ENCODE results near the gene BAZ1B.
"Not testable (repeated sequence)": the region's sequence is repeated elsewhere in the genome, so short reads cannot be mapped to it uniquely, and the experiment has no call there.

The BAZ1B gene

DNA sequence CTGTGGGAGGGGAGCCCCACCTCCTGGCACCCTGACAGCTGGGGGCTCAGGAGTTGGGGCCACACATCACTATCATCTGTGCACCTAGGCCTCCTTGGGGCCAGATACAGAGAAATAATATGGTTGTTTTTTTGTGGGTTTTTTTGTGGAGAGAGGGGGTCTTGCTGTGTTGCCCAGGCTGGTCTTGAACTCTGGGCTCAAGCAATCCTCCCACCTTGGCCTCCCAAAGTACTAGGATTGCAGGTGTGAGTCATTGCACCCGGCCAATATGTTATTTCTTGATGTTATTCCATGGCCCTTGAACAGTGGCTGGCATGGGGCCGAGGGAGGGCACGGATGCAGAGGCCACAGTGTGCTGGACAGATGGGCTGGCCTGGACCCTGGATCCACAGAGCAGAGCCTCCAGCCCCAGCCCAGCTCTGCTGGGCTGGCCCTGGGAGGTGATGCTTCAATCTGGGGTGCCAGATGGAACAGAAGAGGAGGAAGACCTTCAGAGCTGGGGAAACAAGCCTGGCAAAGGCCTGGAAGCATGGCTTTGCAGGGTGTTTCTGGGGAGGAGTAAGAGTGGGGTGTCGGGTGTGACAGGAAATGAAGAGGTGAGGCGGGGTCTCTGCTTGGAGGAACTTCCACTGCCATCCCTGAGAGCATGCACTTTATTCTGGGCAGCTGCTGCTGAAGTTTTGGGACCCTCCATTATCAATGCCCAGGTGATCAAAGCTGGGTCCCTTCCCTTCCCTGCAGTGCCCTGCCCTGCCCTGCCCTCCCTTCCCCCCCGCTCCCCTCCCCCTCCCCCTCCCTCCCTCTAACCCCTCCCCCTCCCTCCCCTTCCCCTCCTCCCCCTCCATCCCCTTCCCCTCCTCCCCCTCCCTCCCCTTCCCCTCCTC is 92.2 kb downstream of the BAZ1B start:
- Histone ChIP-seq H3K4me1 (ENCODE audit: control insufficient read depth, insufficient read depth, low read length) (peaks cover 6% of the 10 kb centered on the region), H3K27me3 (ENCODE audit: control insufficient read depth, insufficient read depth, low read length) (no peaks in the 10 kb centered on the region), H3K9ac (ENCODE audit: low read depth, low read length) (no peak overlapping the region), H3K4me2 (ENCODE audit: low read length) (no peak overlapping the region), H3K4me3 (ENCODE audit: low read length) (no peak overlapping the region), H3K36me3 (ENCODE audit: insufficient read depth, low read length) (no peaks in the 10 kb centered on the region), H3K9me3 (replicated peaks; ENCODE audit: low read length) (no peaks in the 10 kb centered on the region)

DNA sequence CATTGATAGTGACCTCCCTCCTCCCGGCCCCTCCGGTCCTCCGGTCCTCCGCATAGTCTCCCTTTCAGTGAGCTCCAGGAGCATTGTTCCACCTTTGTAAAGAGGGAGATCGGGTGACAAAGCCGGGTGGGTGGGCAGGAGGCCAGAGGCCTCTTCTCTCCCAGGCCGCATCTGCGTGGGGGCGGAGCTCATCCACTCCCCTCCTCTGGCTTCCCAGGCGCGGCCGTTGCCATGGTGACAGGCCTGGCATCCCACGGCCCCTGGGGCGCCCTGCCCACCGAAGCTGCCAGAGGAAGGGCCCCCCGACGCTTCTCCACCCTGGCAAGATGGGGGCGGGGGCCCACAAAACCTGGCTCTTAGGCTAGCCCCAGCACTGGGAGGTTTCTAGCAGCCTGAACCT is 92.9 kb downstream of the BAZ1B start:
- Histone ChIP-seq H3K4me3 (ENCODE audit: low read length) (no peak overlapping the region), H3K36me3 (ENCODE audit: insufficient read depth, low read length) (no peaks in the 10 kb centered on the region), H3K27me3 (ENCODE audit: control insufficient read depth, insufficient read depth, low read length) (no peaks in the 10 kb centered on the region), H3K9me3 (replicated peaks; ENCODE audit: low read length) (no peaks in the 10 kb centered on the region), H3K9ac (ENCODE audit: low read depth, low read length) (no peak overlapping the region), H3K4me2 (ENCODE audit: low read length) (no peak overlapping the region), H3K4me1 (ENCODE audit: control insufficient read depth, insufficient read depth, low read length) (peaks cover 6% of the 10 kb centered on the region)

DNA sequence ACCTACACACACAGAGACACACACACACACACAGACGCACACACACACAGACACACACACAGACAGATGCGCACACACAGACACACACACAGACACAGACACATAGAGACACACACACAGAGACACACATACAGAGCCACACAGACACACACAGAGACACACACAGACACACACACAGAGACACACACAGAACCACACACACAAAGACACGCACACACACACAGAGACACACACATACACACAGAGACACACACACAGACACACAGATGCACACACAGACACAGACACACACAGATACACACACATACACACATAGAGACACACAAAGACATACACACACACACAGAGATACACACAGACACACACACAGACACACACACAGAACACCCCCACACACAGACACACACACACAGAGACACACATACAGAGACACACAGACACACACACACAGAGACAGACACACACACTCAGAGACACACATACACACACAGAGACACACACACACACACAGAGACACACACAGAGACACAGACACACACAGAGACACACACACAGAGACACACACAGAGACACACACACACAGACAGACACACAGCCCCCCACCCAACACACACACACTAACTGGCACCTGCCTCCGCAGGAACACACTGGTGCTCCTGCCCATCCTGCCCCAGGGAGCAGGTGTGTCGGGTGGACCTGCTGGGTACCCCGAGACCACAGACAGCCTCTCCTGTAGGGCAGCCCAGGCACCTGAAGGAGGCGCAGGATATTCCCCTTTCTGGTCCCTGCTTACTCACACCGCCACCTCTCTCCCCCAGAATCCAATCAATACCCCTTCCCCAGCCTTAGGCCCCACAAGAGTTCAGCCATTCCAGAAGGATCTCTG is 93.9 kb downstream of the BAZ1B start:
- Histone ChIP-seq H3K9ac (ENCODE audit: low read depth, low read length) (no peak overlapping the region), H3K36me3 (ENCODE audit: insufficient read depth, low read length) (no peaks in the 10 kb centered on the region), H3K4me3 (ENCODE audit: low read length) (no peak overlapping the region), H3K4me2 (ENCODE audit: low read length) (no peak overlapping the region), H3K27me3 (ENCODE audit: control insufficient read depth, insufficient read depth, low read length) (peaks cover 7% of the 10 kb centered on the region), H3K4me1 (ENCODE audit: control insufficient read depth, insufficient read depth, low read length) (no peaks in the 10 kb centered on the region), H3K9me3 (replicated peaks; ENCODE audit: low read length) (no peaks in the 10 kb centered on the region)

DNA sequence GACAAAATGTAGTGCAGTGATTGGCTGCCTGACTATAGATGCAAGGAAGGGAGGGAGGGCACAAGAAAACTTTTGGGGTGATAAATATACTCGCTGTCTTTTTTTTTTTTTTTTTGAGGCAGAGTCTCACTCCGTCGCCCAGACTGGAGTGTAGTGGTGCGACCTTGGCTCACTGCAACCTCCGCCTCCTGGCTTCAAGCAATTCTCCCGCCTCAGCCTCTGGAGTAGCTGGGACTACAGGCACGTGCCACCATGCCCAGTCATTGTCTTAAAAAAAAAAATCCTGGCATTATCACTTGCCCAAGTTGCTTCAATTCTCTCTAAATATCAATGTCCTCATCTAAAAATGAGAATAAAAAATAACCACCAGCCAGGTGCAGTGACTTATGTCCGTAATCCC is 96.1 kb downstream of the BAZ1B start:
- no peak overlapping the region for H3K4me3 ChIP-seq (ENCODE audit: low read length)
- H3K9me3 ChIP-seq (replicated peaks; ENCODE audit: low read length): no peaks in the 10 kb centered on the region
- no peak overlapping the region for H3K4me2 ChIP-seq (ENCODE audit: low read length)
- H3K9ac ChIP-seq (ENCODE audit: low read depth, low read length): no peak overlapping the region
- no peaks in the 10 kb centered on the region for H3K4me1 ChIP-seq (ENCODE audit: control insufficient read depth, insufficient read depth, low read length)
- H3K36me3 ChIP-seq (ENCODE audit: insufficient read depth, low read length): no peaks in the 10 kb centered on the region
- peaks cover 8% of the 10 kb centered on the region for H3K27me3 ChIP-seq (ENCODE audit: control insufficient read depth, insufficient read depth, low read length)

DNA sequence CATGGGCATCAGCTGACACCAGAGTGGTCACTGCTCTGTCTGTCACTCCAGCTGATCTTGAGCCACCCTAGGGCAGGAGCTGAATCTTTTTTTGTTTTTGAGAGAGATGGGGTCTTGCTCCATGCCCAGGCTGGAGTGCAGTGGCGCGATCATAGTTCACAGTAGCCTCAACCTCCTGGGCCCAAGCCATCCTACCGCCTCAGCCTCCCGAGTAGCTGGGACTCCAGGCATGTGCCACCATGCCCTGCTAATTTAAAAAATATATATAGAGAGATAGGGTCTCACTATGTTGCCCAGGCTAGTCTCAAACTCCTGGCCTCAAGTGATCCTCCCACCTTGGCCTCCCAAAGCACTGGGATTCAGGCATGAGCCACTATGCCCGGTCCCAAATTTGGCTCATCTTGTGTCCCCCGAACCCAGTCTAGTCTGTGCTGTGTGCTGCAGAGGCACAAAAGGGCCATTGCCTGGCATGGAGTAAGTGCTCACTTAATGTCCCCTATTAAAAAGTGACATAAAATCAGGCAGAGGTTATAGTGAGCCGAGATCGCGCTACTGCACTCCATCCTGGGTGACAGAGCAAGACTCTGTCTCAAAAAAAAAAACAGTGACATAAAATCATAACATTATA is 96.6 kb downstream of the BAZ1B start:
- Histone ChIP-seq H3K36me3 (ENCODE audit: insufficient read depth, low read length) (no peaks in the 10 kb centered on the region), H3K4me3 (ENCODE audit: low read length) (no peak overlapping the region), H3K4me2 (ENCODE audit: low read length) (no peak overlapping the region), H3K4me1 (ENCODE audit: control insufficient read depth, insufficient read depth, low read length) (no peaks in the 10 kb centered on the region), H3K27me3 (ENCODE audit: control insufficient read depth, insufficient read depth, low read length) (peaks cover 8% of the 10 kb centered on the region), H3K9me3 (replicated peaks; ENCODE audit: low read length) (no peaks in the 10 kb centered on the region), H3K9ac (ENCODE audit: low read depth, low read length) (no peak overlapping the region)

DNA sequence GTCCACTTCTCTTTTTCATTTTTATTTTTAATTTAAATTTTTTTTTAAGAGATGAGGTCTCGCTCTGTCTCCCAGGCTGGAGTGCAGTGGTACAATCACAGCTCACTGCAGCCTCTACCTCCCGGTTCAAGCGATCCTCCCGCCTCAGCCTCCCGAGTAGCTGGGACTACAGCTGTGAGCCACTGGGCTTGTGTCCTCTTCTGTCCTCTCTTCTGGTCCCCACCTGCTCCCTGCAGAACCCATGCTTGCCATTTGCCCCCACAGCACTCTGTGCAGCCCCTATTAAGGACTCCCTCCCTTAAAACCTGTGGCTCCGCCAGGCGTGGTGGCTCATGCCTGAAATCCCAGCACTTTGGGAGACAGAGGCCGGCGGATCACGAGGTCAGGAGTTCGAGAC is 97.6 kb downstream of the BAZ1B start:
- Histone ChIP-seq H3K4me3 (ENCODE audit: low read length) (no peak overlapping the region), H3K4me2 (ENCODE audit: low read length) (peak overlapping the region; percentile 79), H3K36me3 (ENCODE audit: insufficient read depth, low read length) (no peaks in the 10 kb centered on the region), H3K9ac (ENCODE audit: low read depth, low read length) (no peak overlapping the region), H3K27me3 (ENCODE audit: control insufficient read depth, insufficient read depth, low read length) (peaks cover 8% of the 10 kb centered on the region), H3K9me3 (replicated peaks; ENCODE audit: low read length) (no peaks in the 10 kb centered on the region), H3K4me1 (ENCODE audit: control insufficient read depth, insufficient read depth, low read length) (no peaks in the 10 kb centered on the region)

DNA sequence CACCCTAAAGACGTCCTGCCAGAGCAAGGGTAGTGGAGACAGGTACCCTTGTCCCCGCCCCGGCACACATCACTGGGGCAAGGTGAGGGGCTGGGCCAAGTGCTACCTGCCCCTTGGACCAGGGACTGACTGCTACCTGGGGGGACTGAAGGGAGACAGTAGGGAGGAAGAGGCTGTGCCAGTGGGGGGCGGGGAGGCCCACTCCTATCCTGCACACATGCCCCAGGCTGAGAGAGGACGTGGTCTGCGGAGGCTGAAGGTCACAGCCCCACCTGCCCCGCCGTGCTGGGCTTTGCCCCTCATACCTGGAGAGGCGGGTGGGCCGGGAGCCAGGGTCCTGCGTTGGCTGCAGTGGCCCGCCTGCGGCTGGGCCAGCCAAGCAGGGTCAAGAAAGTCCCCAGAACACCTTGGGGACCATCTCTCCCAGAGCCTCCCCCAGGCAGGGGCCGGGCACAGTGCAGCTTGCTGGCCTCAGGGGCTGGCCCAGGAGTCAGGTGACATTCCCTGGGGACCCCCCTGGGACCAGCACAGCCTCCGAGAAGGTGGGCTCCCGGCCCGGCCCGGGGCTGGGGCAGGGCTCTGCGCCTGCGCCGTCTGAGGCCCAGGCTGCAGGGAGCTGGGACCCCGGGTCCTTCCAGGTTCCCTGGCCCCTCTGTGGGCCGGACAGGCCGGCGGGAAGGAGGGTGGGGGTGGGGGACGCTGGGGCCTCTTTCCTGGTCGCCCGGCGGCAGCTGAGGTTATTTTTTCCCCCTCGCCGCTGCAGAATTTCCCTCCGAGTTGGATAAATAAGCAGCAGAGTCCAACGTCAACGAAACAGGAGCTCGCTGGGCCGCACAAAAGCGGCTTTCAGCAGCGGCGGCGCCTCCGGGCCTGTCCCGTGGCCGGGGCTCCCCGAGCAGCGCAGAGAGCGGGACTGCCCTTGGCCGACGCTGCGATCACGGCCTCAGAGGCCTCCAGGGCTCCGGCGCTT is 98.3 kb downstream of the BAZ1B start:
- Histone ChIP-seq H3K36me3 (ENCODE audit: insufficient read depth, low read length) (no peaks in the 10 kb centered on the region), H3K9ac (ENCODE audit: low read depth, low read length) (peak overlapping the region; percentile 62), H3K4me3 (ENCODE audit: low read length) (peak overlapping the region; percentile 49), H3K4me1 (ENCODE audit: control insufficient read depth, insufficient read depth, low read length) (no peaks in the 10 kb centered on the region), H3K9me3 (replicated peaks; ENCODE audit: low read length) (no peaks in the 10 kb centered on the region), H3K4me2 (ENCODE audit: low read length) (peak overlapping the region; percentile 79), H3K27me3 (ENCODE audit: control insufficient read depth, insufficient read depth, low read length) (peaks cover 8% of the 10 kb centered on the region)

DNA sequence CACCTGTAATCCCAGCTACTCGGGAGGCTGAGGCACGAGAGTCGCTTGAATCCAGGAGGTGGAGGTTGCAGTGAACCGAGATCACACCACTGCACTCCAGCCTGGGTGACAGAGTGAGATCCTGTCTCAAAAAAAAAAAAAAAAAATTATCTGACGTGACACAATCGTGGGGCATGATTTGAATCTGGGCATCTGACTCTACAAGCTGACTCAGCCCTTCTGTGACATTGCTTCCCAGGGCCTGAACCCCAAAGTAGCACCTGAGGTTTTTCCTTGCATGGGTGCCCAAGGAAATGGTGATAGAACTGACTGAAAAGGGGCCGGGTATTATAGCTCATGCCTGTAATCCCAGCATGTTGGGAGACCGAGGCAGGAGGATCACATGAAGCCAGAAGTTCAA is 101.5 kb downstream of the BAZ1B start:
- not testable (repeated sequence) for H3K4me1 ChIP-seq (ENCODE audit: control insufficient read depth, insufficient read depth, low read length); H3K9me3 ChIP-seq (replicated peaks; ENCODE audit: low read length); H3K4me2 ChIP-seq (ENCODE audit: low read length); H3K9ac ChIP-seq (ENCODE audit: low read depth, low read length); H3K4me3 ChIP-seq (ENCODE audit: low read length); H3K36me3 ChIP-seq (ENCODE audit: insufficient read depth, low read length)
- H3K27me3 ChIP-seq (ENCODE audit: control insufficient read depth, insufficient read depth, low read length): peaks cover 12% of the 10 kb centered on the region

DNA sequence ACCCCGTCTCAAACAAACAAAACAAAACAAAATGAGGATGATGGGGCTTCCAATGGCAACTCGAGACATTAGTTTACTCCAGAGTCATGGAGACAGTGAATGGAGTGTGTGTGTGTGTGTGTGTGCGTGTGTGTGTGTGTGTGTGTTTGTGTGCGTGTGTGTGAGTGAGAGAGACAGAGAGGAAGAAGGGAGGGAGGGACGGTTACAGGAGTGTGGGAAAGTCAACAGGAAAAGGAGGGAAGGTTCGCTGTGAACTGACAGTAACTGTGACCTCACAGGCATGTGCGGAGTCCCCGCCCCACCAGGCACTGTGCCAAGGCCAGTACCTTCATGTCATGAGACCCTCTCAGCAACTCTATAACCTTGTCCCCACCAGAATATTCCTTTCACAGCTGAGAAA is 102.1 kb downstream of the BAZ1B start:
- H3K4me2 ChIP-seq (ENCODE audit: low read length); H3K4me1 ChIP-seq (ENCODE audit: control insufficient read depth, insufficient read depth, low read length); H3K4me3 ChIP-seq (ENCODE audit: low read length); H3K36me3 ChIP-seq (ENCODE audit: insufficient read depth, low read length); H3K9ac ChIP-seq (ENCODE audit: low read depth, low read length); H3K9me3 ChIP-seq (replicated peaks; ENCODE audit: low read length): not testable (repeated sequence)
- H3K27me3 ChIP-seq (ENCODE audit: control insufficient read depth, insufficient read depth, low read length): peaks cover 12% of the 10 kb centered on the region

DNA sequence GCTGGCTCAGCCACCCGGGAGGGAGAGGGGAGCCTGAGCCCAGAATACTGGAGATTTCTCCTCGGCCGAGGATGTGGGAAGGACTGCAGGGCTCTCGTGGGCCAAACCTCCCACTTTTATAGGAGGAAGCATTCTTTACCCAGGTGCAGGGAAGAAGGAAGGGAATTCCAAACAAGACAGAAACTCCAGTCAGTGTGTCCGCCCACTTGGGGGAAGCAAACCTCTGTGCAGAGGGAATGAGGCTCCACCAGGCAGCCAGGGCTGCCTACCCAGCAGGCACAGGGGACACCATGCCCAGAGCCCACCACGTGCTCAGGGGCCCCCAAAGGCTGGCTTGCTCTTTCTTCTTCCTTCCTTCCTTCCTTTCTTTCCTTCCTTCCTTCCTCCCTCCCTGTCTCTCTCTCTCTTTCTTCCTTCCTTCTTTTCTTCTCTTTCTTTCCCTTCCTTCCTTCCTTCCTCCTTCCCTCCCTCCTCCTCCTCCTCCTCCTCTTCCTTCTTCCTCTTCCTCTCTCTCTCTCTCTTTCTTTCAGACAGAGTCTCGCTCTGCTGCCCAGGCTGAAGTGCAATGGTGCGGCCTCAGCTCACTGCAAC is 103.9 kb downstream of the BAZ1B start:
- Histone ChIP-seq H3K4me1 (ENCODE audit: control insufficient read depth, insufficient read depth, low read length) (no peaks in the 10 kb centered on the region), H3K4me3 (ENCODE audit: low read length) (no peak overlapping the region), H3K9me3 (replicated peaks; ENCODE audit: low read length) (no peaks in the 10 kb centered on the region), H3K36me3 (ENCODE audit: insufficient read depth, low read length) (no peaks in the 10 kb centered on the region), H3K27me3 (ENCODE audit: control insufficient read depth, insufficient read depth, low read length) (peaks cover 5% of the 10 kb centered on the region), H3K9ac (ENCODE audit: low read depth, low read length) (no peak overlapping the region), H3K4me2 (ENCODE audit: low read length) (no peak overlapping the region)

All from skeletal muscle satellite cell (primary cell).